Duodenal mucosa (tissue), 2 donors: ENCODE data around the gene PLCB4.

Source experiments
- H3K27ac ChIP-seq: one replicate; pipeline ENCODE4 v1.7.0; 2013; ENCODE audit warnings: low read depth, low read length
- H3K27me3 ChIP-seq, 2 donors: one replicate each; pipeline ENCODE4 v1.7.0; 2013; ENCODE audit warnings: low read length in 2 of 2, control low read depth in 1 of 2; ENCODE audit not compliant: insufficient read depth in 2 of 2, control insufficient read depth in 1 of 2
- H3K36me3 ChIP-seq, 2 donors: one replicate each; pipeline ENCODE4 v1.7.0; 2013; ENCODE audit warnings: low read length in 2 of 2, control low read depth in 1 of 2; ENCODE audit not compliant: insufficient read depth in 2 of 2, control insufficient read depth in 1 of 2
- H3K4me1 ChIP-seq, 2 donors: one replicate each; pipeline ENCODE4 v1.7.0; 2013; ENCODE audit warnings: low read length in 2 of 2, control low read depth in 1 of 2; ENCODE audit not compliant: insufficient read depth in 2 of 2, control insufficient read depth in 1 of 2
- H3K4me3 ChIP-seq, 2 donors: one replicate each; pipeline ENCODE4 v1.7.0; 2013; ENCODE audit warnings: low read length in 2 of 2, low read depth in 1 of 2
- H3K9ac ChIP-seq, 2 donors: one replicate each; pipeline ENCODE4 v1.7.0; 2013; ENCODE audit warnings: low read length in 2 of 2, low read depth in 1 of 2
- H3K9me3 ChIP-seq, 2 donors: one replicate each; pipeline ENCODE4 v1.7.0; 2013; ENCODE audit warnings: low read length in 2 of 2, control low read depth in 1 of 2; ENCODE audit not compliant: control insufficient read depth in 1 of 2

Gene PLCB4

DNA sequence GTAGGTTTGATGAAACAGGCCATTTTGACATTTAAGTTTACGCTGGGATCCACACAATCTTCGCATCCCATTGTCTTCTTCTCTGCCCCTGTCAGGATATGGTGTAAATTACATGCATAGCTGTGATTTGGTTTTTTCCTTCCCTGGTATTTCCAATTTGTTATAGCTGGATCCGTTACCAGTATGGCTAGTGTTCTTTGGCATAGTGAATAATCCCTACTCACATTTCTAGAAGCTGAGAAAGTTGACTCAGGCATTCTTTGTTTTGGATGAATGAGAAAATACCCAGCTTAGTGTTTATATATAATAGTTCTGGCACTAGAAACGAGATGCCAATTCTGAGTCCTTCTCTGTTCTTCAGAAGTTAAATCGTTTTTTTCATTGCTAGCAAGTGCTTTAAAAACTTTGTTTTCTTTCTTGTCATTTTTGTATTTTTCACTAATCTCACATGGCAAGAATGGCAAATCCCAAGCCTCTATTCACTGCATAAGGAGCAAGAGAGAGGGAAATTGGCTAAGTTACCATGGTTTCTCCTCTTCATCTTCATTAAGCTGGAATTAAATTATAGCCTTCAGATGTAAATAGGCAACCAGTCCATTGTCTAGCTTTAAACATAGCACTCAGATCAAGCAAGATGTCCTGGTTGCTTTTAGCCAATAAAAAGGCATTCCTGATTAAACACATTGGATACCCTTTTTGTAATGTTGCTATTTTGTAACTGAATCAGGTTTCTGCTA lies 353.6 kb downstream of the PLCB4 start:
- Histone ChIP-seq H3K36me3 (no peaks in the 10 kb centered on the region), H3K4me1 (no peaks in the 10 kb centered on the region)

DNA sequence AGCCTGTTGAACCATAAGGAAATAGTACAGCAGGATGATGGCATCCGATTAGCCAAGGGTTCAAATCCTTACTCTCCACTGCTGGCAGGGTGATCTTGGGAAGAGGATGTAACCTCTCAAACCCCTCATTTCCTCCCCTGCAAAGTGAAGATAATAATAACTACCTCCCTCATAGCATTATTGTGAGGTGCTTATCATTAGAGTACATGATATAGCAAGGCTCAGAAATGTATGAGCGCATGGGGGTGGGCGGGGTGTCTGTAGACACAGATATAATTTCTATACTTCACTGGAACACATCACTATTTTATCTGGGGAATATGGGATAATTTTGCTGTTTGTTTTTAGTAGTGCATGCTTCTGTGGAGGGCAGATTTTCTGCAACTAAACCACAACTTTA lies 355.7 kb downstream of the PLCB4 start:
- H3K9ac ChIP-seq: no peak overlapping the region
- H3K36me3 ChIP-seq: no peaks in the 10 kb centered on the region
- H3K27me3 ChIP-seq: no peaks in the 10 kb centered on the region
- H3K27ac ChIP-seq: no peak overlapping the region
- H3K9me3 ChIP-seq: no peaks in the 10 kb centered on the region
- H3K4me1 ChIP-seq: no peaks in the 10 kb centered on the region
- no peak overlapping the region for H3K4me3 ChIP-seq

More for the DNA sequence above, 353.6 kb downstream of the PLCB4 start:
- Histone ChIP-seq H3K9ac (no peak overlapping the region), H3K9me3 (no peaks in the 10 kb centered on the region), H3K27ac (no peak overlapping the region), H3K4me3 (no peak overlapping the region), H3K27me3 (no peaks in the 10 kb centered on the region)

DNA sequence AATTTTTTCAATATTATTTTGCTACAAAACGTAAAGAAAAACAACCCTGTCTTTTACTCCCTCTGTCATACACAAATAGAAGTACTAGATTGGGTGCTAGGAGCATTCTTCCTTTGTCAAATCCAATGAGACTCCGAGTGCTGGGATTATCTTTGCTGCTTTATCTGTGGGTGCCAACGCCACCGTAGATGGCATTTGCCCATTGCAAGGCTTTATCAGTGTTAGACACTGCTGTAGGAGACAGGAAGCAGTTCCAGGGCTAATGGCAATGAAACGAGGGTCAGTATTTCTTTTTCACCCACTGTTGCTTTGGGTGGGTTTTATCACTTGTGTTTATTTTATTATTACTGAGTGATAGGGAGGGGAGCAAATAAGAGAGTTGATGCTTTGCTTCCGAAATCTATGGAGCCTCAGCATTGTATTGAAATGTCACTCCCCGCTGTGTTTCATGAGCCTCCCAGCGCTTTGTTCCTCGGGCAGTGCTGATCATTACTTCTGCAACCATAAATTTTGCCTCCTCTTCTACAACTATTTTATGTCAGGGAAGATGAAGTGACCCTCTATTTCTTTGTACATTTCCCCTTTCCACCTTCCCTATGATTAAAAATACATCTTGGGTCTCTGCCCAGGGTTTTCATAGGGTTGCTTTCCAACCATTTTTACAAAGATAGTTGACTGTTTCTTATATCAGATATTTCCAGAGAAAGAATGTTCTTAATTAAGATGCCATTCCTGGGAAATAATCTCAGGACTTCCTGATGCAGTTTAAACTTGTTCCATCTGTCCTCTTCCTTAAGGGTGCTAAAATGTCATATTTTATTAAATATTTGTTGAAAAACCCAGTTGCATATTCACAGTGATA lies 358.8 kb downstream of the PLCB4 start:
- Histone ChIP-seq H3K27ac (no peak overlapping the region), H3K4me1 (no peaks in the 10 kb centered on the region), H3K27me3 (no peaks in the 10 kb centered on the region), H3K9me3 (no peaks in the 10 kb centered on the region), H3K9ac (no peak overlapping the region), H3K36me3 (no peaks in the 10 kb centered on the region), H3K4me3 (no peak overlapping the region)

DNA sequence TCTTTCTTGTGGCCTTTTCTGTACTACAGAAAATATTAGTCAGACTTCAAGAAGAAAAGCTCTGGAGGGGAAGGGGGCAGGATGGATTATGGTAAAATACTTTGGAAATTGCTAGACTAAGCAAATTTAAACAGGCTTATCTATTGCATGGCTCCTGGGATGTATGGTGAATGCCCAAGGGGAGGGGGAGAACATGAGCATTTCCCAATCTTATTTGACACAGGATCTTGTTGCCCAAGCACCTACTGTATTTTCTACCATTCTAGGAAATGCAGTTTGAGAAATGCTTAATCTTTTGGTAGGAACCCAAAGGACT lies 359.4 kb downstream of the PLCB4 start:
- Histone ChIP-seq H3K36me3 (no peaks in the 10 kb centered on the region), H3K27me3 (no peaks in the 10 kb centered on the region), H3K9ac (no peak overlapping the region), H3K4me3 (no peak overlapping the region), H3K4me1 (no peaks in the 10 kb centered on the region), H3K9me3 (no peaks in the 10 kb centered on the region), H3K27ac (no peak overlapping the region)

DNA sequence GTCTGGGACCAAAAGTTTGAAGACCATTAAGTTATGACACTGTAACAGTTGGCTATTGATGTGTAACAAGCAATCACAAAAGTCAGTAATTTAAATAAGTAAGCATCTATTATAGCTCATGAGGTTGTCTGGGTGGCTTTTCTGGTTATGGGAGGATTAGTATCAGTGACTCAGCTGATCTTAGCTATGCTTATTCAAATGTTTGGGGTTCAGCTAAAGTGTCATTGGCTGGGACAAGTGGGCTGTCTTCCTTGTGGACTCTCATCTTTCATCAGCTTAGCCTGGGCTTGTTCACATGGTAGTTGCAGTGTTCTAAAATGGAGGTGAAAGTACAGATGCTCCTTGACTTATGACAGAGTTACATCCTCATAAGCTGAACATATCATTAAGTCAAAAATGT lies 370.9 kb downstream of the PLCB4 start:
- Histone ChIP-seq H3K4me1 (no peaks in the 10 kb centered on the region), H3K27me3 (no peaks in the 10 kb centered on the region), H3K27ac (no peak overlapping the region), H3K9me3 (peaks cover 2 to 4% of the 10 kb centered on the region in 2 donors), H3K4me3 (no peak overlapping the region), H3K9ac (no peak overlapping the region), H3K36me3 (no peaks in the 10 kb centered on the region)

DNA sequence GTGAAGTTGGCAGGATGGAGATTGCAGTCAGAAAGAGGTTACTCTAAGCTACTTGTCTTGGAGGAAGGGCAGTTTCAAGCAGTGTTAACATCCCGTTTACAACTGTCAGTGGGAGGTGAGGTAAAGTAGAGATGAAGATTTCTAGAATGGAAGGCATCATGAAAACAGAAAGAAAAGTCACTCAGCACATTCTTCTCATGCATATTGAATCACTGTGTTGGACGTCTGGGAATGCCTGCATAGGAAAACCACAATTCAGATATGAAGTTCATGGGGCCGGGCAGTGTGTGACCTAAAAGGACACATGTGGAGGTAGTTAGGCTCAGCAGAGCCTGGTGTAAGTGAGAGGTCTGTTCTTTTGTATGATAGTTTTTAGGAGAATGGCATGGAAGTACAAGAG lies 372.0 kb downstream of the PLCB4 start:
- no peaks in the 10 kb centered on the region for H3K27me3 ChIP-seq
- H3K27ac ChIP-seq: no peak overlapping the region
- H3K4me3 ChIP-seq: no peak overlapping the region
- no peak overlapping the region for H3K9ac ChIP-seq
- H3K4me1 ChIP-seq: no peaks in the 10 kb centered on the region
- no peaks in the 10 kb centered on the region for H3K36me3 ChIP-seq
- peaks cover 2 to 4% of the 10 kb centered on the region in 2 donors for H3K9me3 ChIP-seq

DNA sequence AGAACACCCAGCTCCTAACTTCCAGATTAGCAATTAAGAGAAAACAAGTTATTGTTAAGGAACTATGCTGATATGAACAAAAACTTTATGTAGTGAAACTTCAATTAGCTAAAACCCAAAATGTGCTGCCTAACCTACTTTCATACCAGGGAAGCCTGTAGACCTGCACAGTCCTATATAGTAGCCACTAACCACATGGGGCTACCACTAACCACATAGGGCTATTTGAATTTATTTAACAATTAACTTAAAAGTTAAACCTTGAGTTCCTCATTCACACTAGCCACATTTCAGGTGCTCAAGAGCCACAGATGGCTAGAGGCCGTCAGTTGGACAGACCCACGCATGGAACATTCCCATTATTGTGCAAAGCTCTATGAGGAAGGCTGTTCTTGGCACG lies 373.1 kb downstream of the PLCB4 start:
- H3K36me3 ChIP-seq: no peaks in the 10 kb centered on the region
- no peak overlapping the region for H3K9ac ChIP-seq
- H3K4me1 ChIP-seq: no peaks in the 10 kb centered on the region
- H3K9me3 ChIP-seq: peaks cover 2 to 4% of the 10 kb centered on the region in 2 donors
- H3K27ac ChIP-seq: no peak overlapping the region
- H3K4me3 ChIP-seq: no peak overlapping the region
- no peaks in the 10 kb centered on the region for H3K27me3 ChIP-seq

DNA sequence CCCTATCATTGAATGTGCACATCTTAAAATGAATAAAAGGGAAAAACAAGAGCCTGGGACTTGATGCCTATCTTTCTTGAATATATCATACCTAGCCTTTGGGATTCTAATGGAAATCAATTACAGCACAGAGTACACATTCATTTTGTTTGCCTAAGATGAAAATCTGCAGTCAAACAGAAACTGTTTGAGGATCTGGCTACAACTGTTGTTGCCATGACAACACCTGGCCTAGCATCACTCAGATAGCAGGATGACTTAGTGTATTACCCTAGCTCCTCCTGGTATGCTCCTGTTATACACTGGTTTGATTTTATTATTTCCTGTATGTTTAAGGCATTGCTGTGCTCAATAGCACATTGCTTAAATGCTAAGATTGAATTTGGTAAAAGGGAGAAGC lies 374.0 kb downstream of the PLCB4 start:
- Histone ChIP-seq H3K9ac (no peak overlapping the region), H3K27me3 (no peaks in the 10 kb centered on the region), H3K27ac (no peak overlapping the region), H3K4me1 (no peaks in the 10 kb centered on the region), H3K9me3 (peaks cover 2 to 4% of the 10 kb centered on the region in 2 donors), H3K4me3 (no peak overlapping the region), H3K36me3 (no peaks in the 10 kb centered on the region)

DNA sequence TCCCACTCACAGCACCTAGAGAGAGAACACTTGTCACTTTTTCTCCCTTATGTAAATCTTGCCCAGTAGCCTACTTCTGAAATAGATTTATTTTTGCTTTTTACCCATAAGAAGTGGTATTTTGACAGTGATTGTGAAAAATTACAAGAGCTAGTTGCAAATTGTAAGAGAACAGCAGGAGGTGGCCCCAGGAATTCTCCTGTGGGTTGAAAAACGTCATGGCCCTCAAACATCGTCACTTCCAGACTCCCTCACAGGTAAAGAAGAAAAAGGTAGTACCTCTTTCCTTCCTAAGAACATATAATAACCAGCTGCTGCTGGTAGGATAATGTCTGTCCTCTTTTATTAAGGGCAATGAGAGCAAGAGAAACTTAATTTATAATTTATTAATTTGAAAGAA lies 376.0 kb downstream of the PLCB4 start:
- Histone ChIP-seq H3K9ac (no peak overlapping the region), H3K27ac (no peak overlapping the region), H3K27me3 (peaks cover 0 to 3% of the 10 kb centered on the region in 2 donors), H3K4me3 (no peak overlapping the region), H3K9me3 (no peaks in the 10 kb centered on the region), H3K36me3 (no peaks in the 10 kb centered on the region), H3K4me1 (no peaks in the 10 kb centered on the region)

DNA sequence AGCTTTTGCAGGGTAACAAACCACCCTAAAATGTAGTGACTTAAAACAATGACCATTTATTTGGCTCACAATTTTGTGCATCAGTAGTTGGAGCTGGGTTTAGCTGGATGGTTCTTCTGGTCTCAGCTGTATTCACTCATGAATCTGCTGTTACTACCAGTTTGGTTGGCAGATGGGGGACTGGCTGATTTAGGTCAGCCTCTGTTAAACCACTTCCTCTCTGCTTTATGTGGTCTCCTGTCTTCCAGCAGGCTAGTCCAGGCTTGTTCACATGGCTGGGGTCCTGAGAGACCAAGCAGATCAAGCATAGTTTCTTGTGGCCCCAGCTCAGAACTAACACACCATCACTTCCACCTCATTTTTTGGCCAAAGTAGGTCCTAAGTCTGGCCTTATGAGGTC lies 378.3 kb downstream of the PLCB4 start:
- Histone ChIP-seq H3K36me3 (no peaks in the 10 kb centered on the region), H3K9ac (no peak overlapping the region), H3K9me3 (no peaks in the 10 kb centered on the region), H3K4me3 (no peak overlapping the region), H3K4me1 (no peaks in the 10 kb centered on the region), H3K27ac (no peak overlapping the region), H3K27me3 (peaks cover 0 to 3% of the 10 kb centered on the region in 2 donors)
